MM.1S (cell line): ENCODE data around the gene P2RX3.

Experiments
- EZH2phosphoT487 ChIP-seq: fragments of 300-600 bp; sonication (generic); IDR thresholded peaks from 2 replicates; pipeline ENCODE4 v1.6.1; 2018; ENCODE audit warnings: antibody characterized with exemption, low read length
- TF ChIP-seq, protein P1 (sequence below): fragments of 300-600 bp; sonication (generic); IDR thresholded peaks from 2 replicates; pipeline ENCODE4 v1.5.1; 2016; ENCODE audit warnings: antibody characterized with exemption, low read length, mixed read lengths

DNA sequence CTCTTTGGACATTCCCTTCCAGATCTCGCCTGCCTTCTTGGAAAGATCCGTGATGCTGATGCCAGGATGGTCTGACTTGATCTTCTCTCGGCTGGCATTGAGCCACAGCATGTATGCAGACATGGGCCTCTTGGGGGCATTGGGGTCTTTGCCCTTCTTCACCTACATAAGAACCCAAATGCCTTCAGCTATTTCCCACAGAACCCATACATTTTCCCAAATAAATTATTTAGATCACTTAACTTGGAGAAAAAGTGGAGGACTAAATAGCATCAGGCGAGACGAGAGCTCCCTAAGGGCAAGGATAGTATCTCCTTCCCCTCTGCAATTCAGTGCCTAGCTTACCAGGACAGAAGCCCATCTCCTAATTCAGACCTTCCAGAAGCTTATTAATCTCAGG is 10.4 kb upstream of the P2RX3 start:
- TF ChIP-seq, protein P1, sequence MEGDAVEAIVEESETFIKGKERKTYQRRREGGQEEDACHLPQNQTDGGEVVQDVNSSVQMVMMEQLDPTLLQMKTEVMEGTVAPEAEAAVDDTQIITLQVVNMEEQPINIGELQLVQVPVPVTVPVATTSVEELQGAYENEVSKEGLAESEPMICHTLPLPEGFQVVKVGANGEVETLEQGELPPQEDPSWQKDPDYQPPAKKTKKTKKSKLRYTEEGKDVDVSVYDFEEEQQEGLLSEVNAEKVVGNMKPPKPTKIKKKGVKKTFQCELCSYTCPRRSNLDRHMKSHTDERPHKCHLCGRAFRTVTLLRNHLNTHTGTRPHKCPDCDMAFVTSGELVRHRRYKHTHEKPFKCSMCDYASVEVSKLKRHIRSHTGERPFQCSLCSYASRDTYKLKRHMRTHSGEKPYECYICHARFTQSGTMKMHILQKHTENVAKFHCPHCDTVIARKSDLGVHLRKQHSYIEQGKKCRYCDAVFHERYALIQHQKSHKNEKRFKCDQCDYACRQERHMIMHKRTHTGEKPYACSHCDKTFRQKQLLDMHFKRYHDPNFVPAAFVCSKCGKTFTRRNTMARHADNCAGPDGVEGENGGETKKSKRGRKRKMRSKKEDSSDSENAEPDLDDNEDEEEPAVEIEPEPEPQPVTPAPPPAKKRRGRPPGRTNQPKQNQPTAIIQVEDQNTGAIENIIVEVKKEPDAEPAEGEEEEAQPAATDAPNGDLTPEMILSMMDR: no peak
- no peak for TF ChIP-seq EZH2phosphoT487
